ENCODE measurements around the gene NIT1. TPM values are rescaled to one million over a fixed set of nuclear protein-coding genes. Genes with fewer than 3 reads are reported as not detected.
A peak's percentile ranks its signal among the peaks of the same experiment; 100 is the strongest.

Gene NIT1
- total and polyA plus RNA-seq, 2 of the 13 experiments (the other 11 are each of a cell fraction or from before 2014, with no cell fraction given), result 22.7 to 31.0 TPM

- TF ChIP-seq KIAA2018 (CRISPR knock-in tag; IDR thresholded peaks at IDR 0.05; ENCODE audit: borderline replicate concordance) (no peak), NPAS2 (CRISPR knock-in tag; IDR thresholded peaks at IDR 0.05; ENCODE audit: borderline replicate concordance) (no peak), ZNF709 (CRISPR knock-in tag; IDR thresholded peaks at IDR 0.05) (peak; percentile 73), HCFC1 (IDR thresholded peaks at IDR 0.05; ENCODE audit: low read depth, low read length) (no peak; the same call in 1 of the 2 replicates), ZNF746 (CRISPR knock-in tag; IDR thresholded peaks at IDR 0.05) (no peak), LRRFIP1 (CRISPR knock-in tag; conservative IDR thresholded peaks at IDR 0.05) (no peak), RNF219 (CRISPR knock-in tag; IDR thresholded peaks at IDR 0.05) (no peak), ZNF235 (CRISPR knock-in tag; IDR thresholded peaks at IDR 0.05; ENCODE audit: borderline replicate concordance) (no peak), ZNF83 (CRISPR knock-in tag; IDR thresholded peaks at IDR 0.05; ENCODE audit: borderline replicate concordance) (no peak), ZNF496 (CRISPR knock-in tag; IDR thresholded peaks at IDR 0.05; ENCODE audit: insufficient replicate concordance) (no peak), KDM5A (IDR thresholded peaks at IDR 0.05; ENCODE audit: borderline replicate concordance, low read length) (peak; percentile 95), DMTF1 (CRISPR knock-in tag; IDR thresholded peaks at IDR 0.05) (no peak), MXD4 (CRISPR knock-in tag; IDR thresholded peaks at IDR 0.05) (no peak; the same call in 1 of the 2 replicates)
These were observed 35.9 kb downstream of the NIT1 start, which contains the start of gene UFC1 (continued) for GRCh38 chr1:161153682-161154337.
